Tibial nerve (tissue), 4 donors: ENCODE results near the gene C12orf75. TPM values are rescaled to one million over a fixed set of nuclear protein-coding genes. Genes with fewer than 3 reads are reported as not detected.

Experiments
- DNase-seq, 2 donors: peaks; one replicate each; pipeline ENCODE4 v3.0.0-alpha.2; 2019; ENCODE audit warnings: low spot score in 2 of 2
- H3K27ac ChIP-seq, 4 donors: fragments of 200-600 bp; sonication (generic) in 3 of 4; one replicate each; pipeline ENCODE4 v1.5.1; 2017 to 2019; ENCODE audit warnings: mild to moderate bottlenecking in 1 of 4
- H3K27me3 ChIP-seq, 2 donors: fragments of 200-600 bp; sonication (generic) in 1 of 2; one replicate each; pipeline versions ENCODE4 v1.5.1 to v1.6.0; 2017 to 2019
- H3K36me3 ChIP-seq, 3 donors: fragments of 200-600 bp; sonication (generic); one replicate each; pipeline ENCODE4 v1.5.1; 2018 to 2019
- H3K4me1 ChIP-seq, 4 donors: fragments of 200-600 bp; sonication (generic) in 3 of 4; one replicate each; pipeline ENCODE4 v1.5.1; 2017 to 2019
- H3K4me3 ChIP-seq, 4 donors: fragments of 200-600 bp; sonication (generic) in 3 of 4; one replicate each; pipeline ENCODE4 v1.5.1; 2017 to 2019; ENCODE audit warnings: mild to moderate bottlenecking in 1 of 4, moderate library complexity in 1 of 4
- H3K9me3 ChIP-seq, 4 donors: fragments of 200-600 bp; sonication (generic) in 3 of 4; one replicate each; pipeline ENCODE4 v1.5.1; 2017 to 2019
- CTCF ChIP-seq, 5 experiments: fragments of 200-600 bp in 3 of 5; fragments of 450-650 bp in 2 of 5; sonication (generic) in 3 of 5; IDR thresholded peaks; one replicate each; pipeline ENCODE4 v1.5.1; 2016 to 2019; ENCODE audit warnings: antibody characterized with exemption in 5 of 5, mild to moderate bottlenecking in 3 of 5, moderate library complexity in 2 of 5
- EP300 ChIP-seq, 2 donors: sonication (generic); formaldehyde crosslinking; IDR thresholded peaks; one replicate each; pipeline ENCODE4 v1.6.1; 2017; ENCODE audit warnings: antibody characterized with exemption in 2 of 2, mild to moderate bottlenecking in 1 of 2
- POLR2A ChIP-seq, 2 donors: fragments of 450-650 bp; IDR thresholded peaks; one replicate each; pipeline ENCODE4 v1.6.1; 2017; ENCODE audit warnings: antibody characterized with exemption in 2 of 2, mild to moderate bottlenecking in 2 of 2, moderate library complexity in 2 of 2
- WGBS, 2 donors: methylation state at CpG; one replicate each; pipeline ENCODE4 v1.1.5; 2018; 5-methylcytosine and 5-hydroxymethylcytosine counted together
- total RNA-seq, 4 donors: library from RNA; depleted of rRNA; stranded (reverse); fragments of >200 nt; gene quantifications; one replicate each; pipeline ENCODE4 v1.1.0, GENCODE V29; 2016

Gene C12orf75
- total RNA-seq, 4 donors from 2014 or later, result 12.6 to 29.7 (median 18.9) TPM

GRCh38 chr12:105315130-105315529 is 15.4 kb upstream of the C12orf75 start:
- no peak for DNase-seq
- 75 to 77% methylated on average over 2 of the region's 2 CpGs for WGBS, 2 donors
- peaks cover 0 to 12% (median 0%) of the 10 kb centered on the region in 4 donors for H3K9me3 ChIP-seq
- H3K4me3 ChIP-seq, result no peak overlapping the region
- H3K27ac ChIP-seq, result no peak overlapping the region
- H3K36me3 ChIP-seq, result no peaks in the 10 kb centered on the region
- TF ChIP-seq CTCF (IDR thresholded peaks at IDR 0.05) (no peak), POLR2A (IDR thresholded peaks at IDR 0.05) (no peak), EP300 (IDR thresholded peaks at IDR 0.05) (no peak)
- no peaks in the 10 kb centered on the region for H3K4me1 ChIP-seq
- H3K27me3 ChIP-seq, result no peaks in the 10 kb centered on the region

GRCh38 chr12:105315726-105316125 is 14.8 kb upstream of the C12orf75 start:
- Histone ChIP-seq H3K27me3 (no peaks in the 10 kb centered on the region), H3K27ac (no peak overlapping the region), H3K9me3 (peaks cover 0 to 12% (median 0%) of the 10 kb centered on the region in 4 donors), H3K4me3 (no peak overlapping the region), H3K36me3 (no peaks in the 10 kb centered on the region), H3K4me1 (no peaks in the 10 kb centered on the region)
- WGBS, 2 donors, result 85% methylated on average over 6 of the region's 6 CpGs
- TF ChIP-seq POLR2A (IDR thresholded peaks at IDR 0.05), result no peak
- TF ChIP-seq CTCF (IDR thresholded peaks at IDR 0.05), result no peak
- TF ChIP-seq EP300 (IDR thresholded peaks at IDR 0.05), result no peak
- DNase-seq, result no peak

GRCh38 chr12:105316931-105317852 is 13.3 kb upstream of the C12orf75 start:
- H3K4me1 ChIP-seq, result no peaks in the 10 kb centered on the region
- TF ChIP-seq EP300 (IDR thresholded peaks at IDR 0.05), result no peak
- no peak for TF ChIP-seq POLR2A (IDR thresholded peaks at IDR 0.05)
- no peak for TF ChIP-seq CTCF (IDR thresholded peaks at IDR 0.05)
- H3K27me3 ChIP-seq, result no peaks in the 10 kb centered on the region
- no peak overlapping the region for H3K4me3 ChIP-seq
- 79 to 92% methylated on average over 4 of the region's 4 CpGs for WGBS, 2 donors
- no peaks in the 10 kb centered on the region for H3K36me3 ChIP-seq
- no peak for DNase-seq
- H3K9me3 ChIP-seq, result peaks cover 0 to 12% (median 0%) of the 10 kb centered on the region in 4 donors
- H3K27ac ChIP-seq, result no peak overlapping the region

- no peak for DNase-seq
- no peak overlapping the region for H3K27ac ChIP-seq
- H3K4me1 ChIP-seq, result no peaks in the 10 kb centered on the region
- no peaks in the 10 kb centered on the region for H3K27me3 ChIP-seq
- H3K36me3 ChIP-seq, result no peaks in the 10 kb centered on the region
- peaks cover 0 to 12% (median 0%) of the 10 kb centered on the region in 4 donors for H3K9me3 ChIP-seq
- H3K4me3 ChIP-seq, result no peak overlapping the region
- 77% methylated on average over 3 of the region's 3 CpGs for WGBS, 2 donors
- no peak for TF ChIP-seq POLR2A (IDR thresholded peaks at IDR 0.05)
- TF ChIP-seq EP300 (IDR thresholded peaks at IDR 0.05), result no peak
- TF ChIP-seq CTCF (IDR thresholded peaks at IDR 0.05), result no peak
Measured at GRCh38 chr12:105317942-105318621, 12.4 kb upstream of the C12orf75 start.
